Esophagus (tissue), 2 donors: ENCODE results near the gene ZFAND3. TPM values are rescaled to one million over a fixed set of nuclear protein-coding genes. Genes with fewer than 3 reads are reported as not detected.

ENCODE experiments used
- H3K27ac ChIP-seq, 2 donors: one replicate each; pipeline ENCODE4 v1.5.1; 2013; ENCODE audit warnings: low read depth in 2 of 2, mild to moderate bottlenecking in 2 of 2, inconsistent platforms in 1 of 2, low read length in 1 of 2, moderate library complexity in 1 of 2
- H3K27me3 ChIP-seq, 2 donors: one replicate each; pipeline ENCODE4 v1.6.1; 2013; ENCODE audit warnings: low read length in 2 of 2, control low read depth in 1 of 2, mild to moderate bottlenecking in 1 of 2; ENCODE audit not compliant: insufficient read depth in 2 of 2, control insufficient read depth in 1 of 2
- H3K36me3 ChIP-seq, 2 donors: one replicate each; pipeline ENCODE4 v1.6.1; 2013; ENCODE audit warnings: low read length in 1 of 2; ENCODE audit not compliant: control insufficient read depth in 2 of 2, insufficient read depth in 2 of 2
- H3K4me1 ChIP-seq, 2 donors: one replicate each; pipeline ENCODE4 v1.6.1; 2013; ENCODE audit warnings: low read length in 1 of 2; ENCODE audit not compliant: control insufficient read depth in 2 of 2, insufficient read depth in 2 of 2
- H3K4me3 ChIP-seq, 2 donors: one replicate each; pipeline ENCODE4 v1.5.1; 2013; ENCODE audit warnings: low read length in 2 of 2, mild to moderate bottlenecking in 2 of 2, low read depth in 1 of 2, moderate library complexity in 1 of 2
- H3K9me3 ChIP-seq, 2 donors: one replicate each; pipeline ENCODE4 v1.6.1; 2013; ENCODE audit warnings: mild to moderate bottlenecking in 2 of 2, low read depth in 1 of 2, low read length in 1 of 2, moderate library complexity in 1 of 2; ENCODE audit not compliant: control insufficient read depth in 2 of 2, insufficient read depth in 1 of 2
- WGBS, 2 donors: extraction: QIAGEN DNeasy Blood & Tissue Kit; methylation state at CpG; one replicate each; pipeline ENCODE4 v1.1.7; 2013; 5-methylcytosine and 5-hydroxymethylcytosine counted together
- polyA plus RNA-seq, 2 donors: library from polyadenylated mRNA; stranded (reverse); fragments of 200-250 nt; gene quantifications; one replicate each; pipeline ENCODE4 v1.2.3, GENCODE V29; 2013
- donor health status: healthy with polysubstance abuse.
- donor health status: Bipolar disorder and iron deficiency.

Gene ZFAND3
- polyA plus RNA-seq, 2 donors, result 20.6 to 21.9 TPM

- WGBS, 2 donors, result 94% methylated on average over 17 of the region's 17 CpGs
- H3K27ac ChIP-seq, result no peak overlapping the region
- H3K27me3 ChIP-seq, result no peaks in the 10 kb centered on the region
- no peaks in the 10 kb centered on the region for H3K4me1 ChIP-seq
- no peak overlapping the region for H3K4me3 ChIP-seq
- H3K36me3 ChIP-seq, result no peaks in the 10 kb centered on the region
- no peaks in the 10 kb centered on the region for H3K9me3 ChIP-seq
These were observed 343.1 kb downstream of the ZFAND3 start for GRCh38 chr6:38162493-38163185.

GRCh38 chr6:38163186-38164130 is 343.9 kb downstream of the ZFAND3 start:
- no peaks in the 10 kb centered on the region for H3K36me3 ChIP-seq
- no peak overlapping the region for H3K27ac ChIP-seq
- no peaks in the 10 kb centered on the region for H3K27me3 ChIP-seq
- WGBS, 2 donors, result 81 to 86% methylated on average over 29 of the region's 29 CpGs
- H3K4me1 ChIP-seq, result no peaks in the 10 kb centered on the region
- H3K9me3 ChIP-seq, result no peaks in the 10 kb centered on the region
- no peak overlapping the region for H3K4me3 ChIP-seq

- Histone ChIP-seq H3K27me3 (no peaks in the 10 kb centered on the region), H3K9me3 (no peaks in the 10 kb centered on the region), H3K4me1 (no peaks in the 10 kb centered on the region), H3K27ac (no peak overlapping the region), H3K4me3 (no peak overlapping the region), H3K36me3 (no peaks in the 10 kb centered on the region)
- 82 to 90% methylated on average over 6 of the region's 6 CpGs for WGBS, 2 donors
These were observed 344.6 kb downstream of the ZFAND3 start for GRCh38 chr6:38164131-38164481.

- no peaks in the 10 kb centered on the region for H3K9me3 ChIP-seq
- H3K4me3 ChIP-seq, result no peak overlapping the region
- H3K27me3 ChIP-seq, result no peaks in the 10 kb centered on the region
- no peaks in the 10 kb centered on the region for H3K4me1 ChIP-seq
- no peaks in the 10 kb centered on the region for H3K36me3 ChIP-seq
- no peak overlapping the region for H3K27ac ChIP-seq
- 89 to 90% methylated on average over 14 of the region's 14 CpGs for WGBS, 2 donors
These were observed 345.2 kb downstream of the ZFAND3 start for GRCh38 chr6:38164671-38165108.

GRCh38 chr6:38166411-38167240 is 347.1 kb downstream of the ZFAND3 start:
- 79 to 84% methylated on average over 31 to 32 of the region's 32 CpGs for WGBS, 2 donors
- Histone ChIP-seq H3K4me3 (no peak overlapping the region), H3K36me3 (no peaks in the 10 kb centered on the region), H3K27ac (no peak overlapping the region), H3K9me3 (no peaks in the 10 kb centered on the region), H3K4me1 (peaks cover 0 to 4% of the 10 kb centered on the region in 2 donors), H3K27me3 (no peaks in the 10 kb centered on the region)

- Histone ChIP-seq H3K4me3 (no peak overlapping the region), H3K36me3 (no peaks in the 10 kb centered on the region), H3K27me3 (no peaks in the 10 kb centered on the region), H3K27ac (no peak overlapping the region), H3K4me1 (peaks cover 0 to 4% of the 10 kb centered on the region in 2 donors), H3K9me3 (no peaks in the 10 kb centered on the region)
- 92 to 94% methylated on average over 11 of the region's 11 CpGs for WGBS, 2 donors
These were observed 348.1 kb downstream of the ZFAND3 start for GRCh38 chr6:38167598-38167997.

- WGBS, 2 donors, result 92 to 93% methylated on average over 13 of the region's 13 CpGs
These were observed 348.6 kb downstream of the ZFAND3 start for GRCh38 chr6:38168126-38168525.

GRCh38 chr6:38168699-38169098 is 349.2 kb downstream of the ZFAND3 start:
- Histone ChIP-seq H3K36me3 (peaks cover 0 to 2% of the 10 kb centered on the region in 2 donors), H3K9me3 (no peaks in the 10 kb centered on the region), H3K4me1 (peaks cover 0 to 4% of the 10 kb centered on the region in 2 donors), H3K27ac (no peak overlapping the region), H3K27me3 (no peaks in the 10 kb centered on the region), H3K4me3 (no peak overlapping the region)
- WGBS, 2 donors, result 85 to 89% methylated on average over 8 of the region's 8 CpGs

More at GRCh38 chr6:38168126-38168525, 348.6 kb downstream of the ZFAND3 start:
- Histone ChIP-seq H3K4me3 (no peak overlapping the region), H3K4me1 (peaks cover 0 to 4% of the 10 kb centered on the region in 2 donors), H3K9me3 (no peaks in the 10 kb centered on the region), H3K27ac (no peak overlapping the region), H3K27me3 (no peaks in the 10 kb centered on the region), H3K36me3 (peaks cover 0 to 2% of the 10 kb centered on the region in 2 donors)
